ENCODE data around the gene NINJ1.
"Not testable (repeated sequence)": the region's sequence is repeated elsewhere in the genome, so short reads cannot be mapped to it uniquely, and the experiment has no call there.

- TF ChIP-seq POLR2A, CTCF (IDR thresholded peaks at IDR 0.05): not testable (repeated sequence)
These were observed 33.0 kb downstream of the NINJ1 start for GRCh38 chr9:93101086-93101485.

All from lower leg skin (tissue), 3 donors.